Skin of body (tissue), 2 donors: ENCODE results near the gene PRTN3. TPM values are rescaled to one million over a fixed set of nuclear protein-coding genes. Genes with fewer than 3 reads are reported as not detected.
"Not testable (repeated sequence)": the region's sequence is repeated elsewhere in the genome, so short reads cannot be mapped to it uniquely, and the experiment has no call there.

Source experiments
- DNase-seq: peaks from one replicate; lab custom pipeline; 2025; lab: John Stamatoyannopoulos, UW
- total RNA-seq: library from RNA; depleted of rRNA; stranded (reverse); fragments of >200 nt; gene quantifications from one replicate; pipeline ENCODE4 v1.2.3, GENCODE V29; 2014

Gene PRTN3
- total RNA-seq, 1 donor from 2014 or later = 28.9 TPM

DNA sequence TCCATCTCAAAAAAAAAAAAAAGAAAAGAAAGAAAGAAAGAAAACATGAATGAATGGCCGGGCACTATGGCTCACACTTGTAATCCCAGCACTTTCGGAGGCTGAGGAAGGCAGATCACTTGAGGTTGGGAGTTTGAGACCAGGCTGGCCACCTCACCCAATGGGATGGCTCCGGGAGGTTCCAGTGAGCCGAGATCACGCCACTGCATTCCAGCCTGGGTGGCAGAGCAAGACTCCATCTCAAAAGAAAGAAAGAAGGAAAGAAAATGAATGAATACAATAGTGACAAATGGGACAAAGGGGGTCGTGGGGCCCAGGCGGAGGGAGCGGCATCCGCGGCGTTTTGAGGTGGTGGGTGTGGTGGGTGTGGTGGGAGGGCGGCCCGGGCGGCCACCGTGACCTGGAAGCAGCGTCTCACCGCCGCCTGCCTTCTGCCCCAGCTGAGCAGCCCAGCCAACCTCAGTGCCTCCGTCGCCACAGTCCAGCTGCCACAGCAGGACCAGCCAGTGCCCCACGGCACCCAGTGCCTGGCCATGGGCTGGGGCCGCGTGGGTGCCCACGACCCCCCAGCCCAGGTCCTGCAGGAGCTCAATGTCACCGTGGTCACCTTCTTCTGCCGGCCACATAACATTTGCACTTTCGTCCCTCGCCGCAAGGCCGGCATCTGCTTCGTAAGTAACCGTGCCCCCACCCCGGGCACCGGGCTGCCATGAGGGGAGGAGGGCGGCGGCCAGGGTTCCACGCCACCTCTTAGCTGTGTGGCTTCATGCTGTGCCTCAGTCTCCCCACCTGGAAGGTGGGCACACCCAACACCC, 5.1 kb downstream of the PRTN3 start:
- DNase-seq = no peak

DNA sequence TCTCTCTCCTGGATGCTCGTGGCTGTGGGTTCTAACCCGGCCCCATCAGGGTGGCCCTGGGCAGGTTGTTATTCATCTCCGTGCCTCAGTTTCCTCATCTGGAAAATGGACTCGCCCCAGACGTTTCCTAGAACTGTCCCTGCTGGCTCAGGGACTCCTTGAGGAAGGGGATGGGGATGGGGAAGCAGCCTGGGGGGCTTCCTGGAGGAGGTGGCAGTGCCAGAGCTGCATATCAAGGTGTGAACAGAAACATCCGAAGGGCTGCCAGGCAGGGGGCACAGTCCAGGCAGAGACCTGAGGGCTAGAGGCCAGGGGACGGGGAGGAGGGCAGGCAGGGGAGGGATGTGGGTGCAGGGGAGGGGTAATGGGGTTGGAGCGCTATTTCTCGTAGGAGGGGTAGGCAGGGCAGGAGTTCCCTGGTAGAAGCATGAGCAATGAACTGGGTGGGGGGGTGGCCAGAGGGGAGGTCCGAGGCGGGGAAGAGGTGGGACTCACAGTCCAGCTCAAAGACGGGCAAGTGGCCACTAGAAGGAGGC, 7.7 kb downstream of the PRTN3 start:
- DNase-seq = no peak

DNA sequence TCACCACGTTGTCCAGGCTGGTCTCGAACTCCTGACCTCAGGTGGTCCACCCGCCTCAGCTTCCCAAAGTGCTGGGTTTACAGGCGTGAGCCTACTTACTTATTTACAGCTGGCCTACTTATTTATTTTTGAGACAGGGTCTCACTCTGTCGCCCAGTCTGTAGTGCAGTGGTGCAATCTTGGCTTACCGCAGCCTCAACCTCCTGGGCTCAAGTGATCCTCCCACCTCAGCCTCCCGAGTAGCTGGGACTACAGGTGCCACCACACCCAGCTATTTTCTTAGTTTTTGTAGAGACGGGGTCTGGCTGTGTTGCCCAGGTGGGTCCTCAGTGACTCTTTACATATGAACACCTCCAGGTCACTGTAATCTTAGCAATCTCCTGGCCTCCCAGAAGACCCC, 8.4 kb downstream of the PRTN3 start:
- DNase-seq = not testable (repeated sequence)

DNA sequence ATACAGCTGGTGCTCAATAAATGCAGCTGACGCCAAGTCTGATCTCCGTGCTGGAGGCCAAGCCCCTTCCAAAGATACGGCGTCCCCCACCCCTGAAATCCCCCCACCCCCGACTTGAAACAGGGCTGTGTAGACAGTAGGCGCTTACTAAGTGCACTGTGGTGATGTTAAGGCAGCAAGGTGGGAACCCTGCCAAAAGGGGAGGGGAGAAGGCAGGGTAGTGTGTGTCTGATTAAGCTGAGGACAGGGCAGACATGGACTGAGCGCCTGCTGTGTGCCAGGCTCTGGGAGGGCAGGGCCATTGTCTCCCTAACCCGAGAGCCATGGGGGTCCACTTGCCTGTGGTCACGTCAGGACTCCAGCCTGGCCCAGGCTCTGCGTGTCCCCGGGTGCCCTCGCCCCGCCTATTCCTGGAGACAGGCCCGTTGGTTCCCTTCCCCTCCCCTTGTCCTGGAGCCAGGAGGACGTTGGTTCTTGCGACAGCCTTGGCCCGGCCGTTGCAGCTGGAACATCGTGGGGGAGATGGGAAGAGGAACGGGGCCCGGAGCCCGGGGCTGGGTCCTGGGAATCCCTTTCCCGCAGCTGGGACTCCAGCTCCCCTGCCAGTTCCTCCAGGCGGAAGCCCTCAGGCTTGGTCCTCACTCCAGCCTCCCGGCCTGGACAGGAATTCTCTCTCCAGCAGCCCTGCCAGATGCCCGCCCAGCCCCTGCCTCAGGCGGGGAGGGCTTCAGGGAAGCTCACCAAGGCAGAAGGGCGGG, 9.6 kb downstream of the PRTN3 start:
- DNase-seq = peak; percentile 69

DNA sequence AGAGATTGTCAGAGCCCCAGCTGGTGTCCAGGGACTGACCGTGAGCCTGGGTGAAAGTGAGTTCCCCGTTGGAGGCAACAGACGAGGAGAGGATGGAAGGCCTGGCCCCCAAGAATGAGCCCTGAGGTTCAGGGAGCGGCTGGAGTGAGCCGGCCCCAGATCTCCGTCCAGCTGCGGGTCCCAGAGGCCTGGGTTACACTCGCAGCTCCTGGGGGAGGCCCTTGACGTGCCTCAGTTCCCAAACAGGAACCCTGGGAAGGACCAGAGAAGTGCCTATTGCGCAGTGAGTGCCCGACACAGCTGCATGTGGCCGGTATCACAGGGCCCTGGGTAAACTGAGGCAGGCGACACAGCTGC, 10.2 kb downstream of the PRTN3 start:
- DNase-seq = no peak

DNA sequence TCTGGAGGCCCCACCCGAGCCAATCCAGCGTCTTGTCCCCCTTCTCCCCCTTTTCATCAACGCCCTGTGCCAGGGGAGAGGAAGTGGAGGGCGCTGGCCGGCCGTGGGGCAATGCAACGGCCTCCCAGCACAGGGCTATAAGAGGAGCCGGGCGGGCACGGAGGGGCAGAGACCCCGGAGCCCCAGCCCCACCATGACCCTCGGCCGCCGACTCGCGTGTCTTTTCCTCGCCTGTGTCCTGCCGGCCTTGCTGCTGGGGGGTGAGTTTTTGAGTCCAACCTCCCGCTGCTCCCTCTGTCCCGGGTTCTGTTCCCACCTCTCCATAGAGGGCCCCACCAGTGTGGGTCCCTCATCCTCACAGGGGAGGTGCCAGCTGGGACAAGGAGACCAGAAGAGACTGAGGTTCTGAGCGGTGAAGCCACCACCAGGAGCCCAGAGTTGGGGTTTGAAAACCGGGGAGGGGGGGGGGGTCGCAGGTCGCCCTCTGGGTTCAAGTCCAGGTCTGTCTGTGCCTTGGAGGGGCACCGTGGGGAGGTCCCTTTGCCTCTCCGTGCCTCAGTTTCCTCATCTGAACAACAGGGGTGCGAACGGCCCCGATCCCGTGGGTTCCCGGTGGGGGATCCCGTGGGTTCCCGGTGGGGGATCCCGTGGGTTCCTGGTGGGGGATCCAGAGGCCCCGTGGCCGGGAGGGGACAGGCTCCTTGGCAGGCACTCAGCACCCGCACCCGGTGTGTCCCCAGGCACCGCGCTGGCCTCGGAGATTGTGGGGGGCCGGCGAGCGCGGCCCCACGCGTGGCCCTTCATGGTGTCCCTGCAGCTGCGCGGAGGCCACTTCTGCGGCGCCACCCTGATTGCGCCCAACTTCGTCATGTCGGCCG, 11.6 kb downstream of the PRTN3 start, which contains the start of gene ELANE:
ELANE (plus strand) TSS at position 168 of the 878 bp plus-strand sequence; CDS start at position 194, 26 bp downstream.
- DNase-seq = no peak

DNA sequence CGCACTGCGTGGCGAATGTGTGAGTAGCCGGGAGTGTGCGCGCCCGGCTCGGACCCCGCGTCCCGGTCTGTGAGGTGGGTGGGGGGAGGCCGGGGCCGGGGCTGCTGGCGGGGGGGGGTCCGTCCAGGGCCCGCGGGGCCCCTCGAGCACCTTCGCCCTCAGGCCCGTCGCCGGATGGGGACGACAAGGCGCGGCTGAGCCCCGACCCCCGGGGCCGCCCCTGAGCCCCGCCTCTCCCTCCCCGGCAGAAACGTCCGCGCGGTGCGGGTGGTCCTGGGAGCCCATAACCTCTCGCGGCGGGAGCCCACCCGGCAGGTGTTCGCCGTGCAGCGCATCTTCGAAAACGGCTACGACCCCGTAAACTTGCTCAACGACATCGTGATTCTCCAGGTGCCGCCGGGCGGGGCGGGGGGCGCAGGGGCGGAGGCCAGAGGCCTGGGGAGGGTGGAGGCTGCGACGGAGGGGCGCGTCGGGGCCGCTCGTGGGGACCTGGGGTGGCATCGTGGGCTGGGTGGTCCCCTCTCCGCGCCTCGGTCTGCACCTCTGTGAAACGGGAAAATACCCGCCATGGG, 12.3 kb downstream of the PRTN3 start:
- DNase-seq = no peak

DNA sequence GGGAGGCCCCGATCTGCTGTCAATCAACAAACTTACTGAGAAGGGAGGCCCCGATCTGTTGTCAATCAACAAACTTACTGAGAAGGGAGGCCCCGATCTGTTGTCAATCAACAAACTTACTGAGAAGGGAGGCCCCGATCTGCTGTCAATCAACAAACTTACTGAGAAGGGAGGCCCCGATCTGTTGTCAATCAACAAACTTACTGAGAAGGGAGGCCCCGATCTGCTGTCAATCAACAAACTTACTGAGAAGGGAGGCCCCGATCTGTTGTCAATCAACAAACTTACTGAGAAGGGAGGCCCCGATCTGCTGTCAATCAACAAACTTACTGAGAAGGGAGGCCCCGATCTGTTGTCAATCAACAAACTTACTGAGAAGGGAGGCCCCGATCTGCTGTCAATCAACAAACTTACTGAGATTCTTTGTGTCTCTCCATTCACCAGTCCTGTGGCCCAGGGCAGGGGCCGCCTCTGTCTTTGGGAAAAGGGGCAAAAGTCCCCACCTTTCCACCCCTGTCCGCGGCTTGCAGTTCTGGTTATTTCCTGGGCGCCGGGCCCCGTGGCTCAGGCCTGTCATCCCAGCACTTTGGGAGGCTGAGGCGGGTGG, 12.9 kb downstream of the PRTN3 start:
- not testable (repeated sequence) for DNase-seq

DNA sequence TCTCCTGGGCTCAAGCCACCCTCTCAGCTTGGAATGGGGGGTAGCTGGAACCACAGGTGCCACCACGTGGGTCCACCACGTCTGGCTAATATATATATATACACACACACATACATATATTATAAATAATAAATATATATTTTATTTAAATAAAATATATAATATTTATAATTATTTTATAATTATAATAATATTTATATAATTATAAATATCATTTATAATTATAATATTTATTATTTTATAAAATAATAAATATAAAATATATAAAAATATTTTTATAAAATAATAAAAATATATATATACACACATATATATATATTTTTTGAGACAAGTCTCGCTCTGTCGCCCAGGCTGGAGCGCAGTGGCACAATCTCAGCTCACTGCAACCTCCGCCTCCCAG, 13.8 kb downstream of the PRTN3 start:
- DNase-seq = no peak

DNA sequence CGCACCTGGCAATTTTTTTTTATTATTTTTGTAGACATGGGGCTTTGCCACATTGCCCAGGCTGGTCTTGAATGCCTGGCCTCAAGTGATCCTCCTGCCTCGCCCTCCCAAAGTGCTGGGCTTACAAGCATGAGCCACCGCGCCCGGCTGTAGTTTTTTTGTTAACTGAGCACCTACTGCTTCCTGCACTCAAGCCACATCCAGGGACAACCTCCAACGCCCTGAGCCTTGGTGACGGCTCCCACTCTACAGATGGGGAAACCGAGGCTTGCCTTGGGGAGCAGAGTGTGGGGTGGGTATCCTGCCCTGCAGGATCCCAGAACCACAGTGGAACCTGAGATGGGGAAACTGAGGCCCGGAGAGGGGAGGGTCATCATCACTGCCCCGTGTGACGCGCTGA, 14.3 kb downstream of the PRTN3 start:
- no peak for DNase-seq

DNA sequence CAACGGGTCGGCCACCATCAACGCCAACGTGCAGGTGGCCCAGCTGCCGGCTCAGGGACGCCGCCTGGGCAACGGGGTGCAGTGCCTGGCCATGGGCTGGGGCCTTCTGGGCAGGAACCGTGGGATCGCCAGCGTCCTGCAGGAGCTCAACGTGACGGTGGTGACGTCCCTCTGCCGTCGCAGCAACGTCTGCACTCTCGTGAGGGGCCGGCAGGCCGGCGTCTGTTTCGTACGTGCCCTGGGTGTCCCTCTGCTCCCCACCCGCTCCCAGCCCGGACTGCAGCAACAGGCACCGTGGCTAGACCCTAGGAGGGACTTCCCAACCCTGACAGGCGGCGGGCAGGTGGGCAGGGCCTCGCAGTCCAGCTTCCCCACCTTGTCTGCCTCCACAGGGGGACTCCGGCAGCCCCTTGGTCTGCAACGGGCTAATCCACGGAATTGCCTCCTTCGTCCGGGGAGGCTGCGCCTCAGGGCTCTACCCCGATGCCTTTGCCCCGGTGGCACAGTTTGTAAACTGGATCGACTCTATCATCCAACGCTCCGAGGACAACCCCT, 14.8 kb downstream of the PRTN3 start:
- no peak for DNase-seq

DNA sequence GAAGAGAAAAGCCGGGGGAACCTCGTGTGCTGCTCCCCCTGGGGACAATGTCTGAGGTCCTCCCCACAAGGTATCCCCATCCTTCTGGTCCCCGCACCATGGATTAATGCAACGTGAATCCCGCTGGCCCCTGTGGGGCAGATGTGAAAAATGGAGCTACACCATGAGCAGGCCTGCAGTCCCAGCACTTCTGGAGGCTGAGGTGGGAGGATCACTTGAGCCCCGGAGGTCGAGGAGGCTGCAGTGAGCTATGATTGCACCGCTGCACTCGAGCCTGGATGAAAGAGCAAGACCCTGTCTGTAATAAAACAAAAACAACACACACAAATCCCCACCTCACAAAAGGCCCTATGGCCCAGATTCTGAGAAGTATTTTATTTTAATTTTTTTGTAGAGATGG, 17.5 kb downstream of the PRTN3 start:
- DNase-seq = no peak

DNA sequence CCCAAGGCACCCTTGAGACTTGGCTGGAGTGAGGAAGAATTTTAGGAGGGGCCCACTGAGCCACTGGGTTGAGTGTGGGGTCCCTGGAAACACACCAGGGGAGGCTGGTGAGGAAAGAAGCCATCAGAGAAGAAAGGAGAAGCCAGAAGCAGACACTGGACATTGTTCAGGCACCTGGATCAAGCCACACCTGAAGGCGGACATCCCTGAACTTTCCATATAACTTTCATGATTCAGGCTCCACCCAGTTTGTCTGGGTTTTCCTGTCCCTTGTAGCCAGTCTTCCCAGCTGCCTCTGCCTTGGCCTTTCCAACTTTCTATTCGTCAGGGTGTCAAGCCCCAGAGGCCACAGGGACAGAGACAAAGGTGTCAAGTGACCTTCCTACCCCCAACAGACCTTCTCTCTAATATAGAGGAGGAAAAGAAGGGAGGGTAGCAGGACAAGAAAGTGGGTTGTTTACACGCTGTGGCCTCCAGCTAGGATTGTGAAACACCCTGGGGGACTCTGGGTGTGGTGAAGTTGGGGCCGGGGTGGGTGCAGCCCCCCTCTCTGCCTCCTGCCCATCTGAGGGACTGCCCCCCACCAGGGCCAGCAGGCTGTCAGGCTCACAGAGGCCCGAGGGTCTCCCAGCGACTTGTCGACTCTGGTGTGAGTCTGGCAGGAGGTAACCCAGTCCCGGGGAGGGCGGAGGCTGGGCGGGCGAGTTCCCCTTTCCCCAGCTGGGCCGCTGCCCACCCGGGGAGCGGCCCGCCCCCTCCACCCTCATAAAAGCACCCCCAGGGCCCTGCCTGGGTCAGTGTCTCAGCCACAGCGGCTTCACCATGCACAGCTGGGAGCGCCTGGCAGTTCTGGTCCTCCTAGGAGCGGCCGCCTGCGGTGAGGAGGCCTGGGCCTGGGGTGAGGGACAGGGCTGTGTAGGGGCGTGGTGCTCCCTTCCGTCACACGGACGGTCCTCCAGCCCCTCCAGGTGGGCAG, 18.4 kb downstream of the PRTN3 start, which contains the start of gene CFD:
CFD (plus strand) TSS at position 797 of the 976 bp plus-strand sequence; CDS start at position 823, 26 bp downstream.
- no peak for DNase-seq

DNA sequence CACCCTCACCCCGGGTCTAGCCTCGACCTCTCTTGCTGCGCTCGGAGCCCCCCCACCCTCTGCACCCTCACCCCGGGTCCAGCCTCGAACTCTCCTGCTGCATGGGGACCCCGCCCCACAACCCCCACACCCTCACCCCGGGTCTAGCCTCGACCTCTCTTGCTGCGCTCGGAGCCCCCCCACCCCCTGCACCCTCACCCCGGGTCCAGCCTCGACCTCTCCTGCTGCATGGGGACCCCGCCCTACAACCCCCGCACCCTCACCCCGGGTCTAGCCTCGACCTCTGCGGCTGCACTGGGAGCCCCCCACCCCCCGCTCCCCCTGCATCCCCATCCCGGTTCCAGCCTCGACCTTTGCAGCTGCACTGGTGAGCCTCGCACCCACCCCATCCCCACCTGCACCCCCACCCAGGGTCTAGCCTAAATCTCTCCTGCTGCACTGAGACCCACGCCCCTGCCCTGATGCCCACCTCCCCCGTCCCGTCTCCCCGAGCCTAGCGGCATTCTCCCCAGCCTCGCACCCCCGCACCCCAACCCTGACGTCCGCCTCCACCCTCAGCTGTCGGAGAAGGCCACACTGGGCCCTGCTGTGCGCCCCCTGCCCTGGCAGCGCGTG, 20.4 kb downstream of the PRTN3 start:
- no peak for DNase-seq

DNA sequence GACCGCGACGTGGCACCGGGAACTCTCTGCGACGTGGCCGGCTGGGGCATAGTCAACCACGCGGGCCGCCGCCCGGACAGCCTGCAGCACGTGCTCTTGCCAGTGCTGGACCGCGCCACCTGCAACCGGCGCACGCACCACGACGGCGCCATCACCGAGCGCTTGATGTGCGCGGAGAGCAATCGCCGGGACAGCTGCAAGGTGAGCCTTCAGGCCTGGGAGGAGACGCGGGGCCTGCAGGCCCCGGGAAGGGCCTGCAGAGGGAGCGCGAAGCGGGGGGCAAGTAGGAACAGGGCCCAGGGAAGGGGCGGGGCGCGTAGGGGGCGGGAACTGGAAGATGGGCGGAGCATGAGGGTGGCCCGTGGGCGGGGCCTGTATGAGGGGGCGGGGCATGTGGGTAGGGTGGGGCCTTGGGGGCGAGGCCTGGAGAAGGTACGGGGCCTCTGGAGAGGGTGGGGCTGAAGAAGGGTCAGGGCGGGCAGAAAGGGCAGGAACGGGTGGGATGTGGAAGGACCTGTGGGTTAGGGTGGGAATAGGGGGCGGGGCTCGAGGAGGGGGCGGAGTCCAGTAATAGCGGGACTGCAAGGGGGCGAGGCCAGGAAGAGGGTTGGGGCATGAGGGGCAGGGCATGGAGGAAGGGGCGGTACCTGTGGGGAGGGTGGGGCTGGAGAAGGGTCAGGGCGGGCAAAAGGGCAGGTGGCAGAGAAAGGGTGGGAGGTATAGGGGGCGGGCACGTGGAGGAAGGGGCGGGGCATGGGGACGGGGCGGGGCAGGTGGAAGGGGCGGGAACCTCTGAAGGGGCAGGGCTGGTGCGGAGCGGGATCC, 21.2 kb downstream of the PRTN3 start:
- DNase-seq = no peak

DNA sequence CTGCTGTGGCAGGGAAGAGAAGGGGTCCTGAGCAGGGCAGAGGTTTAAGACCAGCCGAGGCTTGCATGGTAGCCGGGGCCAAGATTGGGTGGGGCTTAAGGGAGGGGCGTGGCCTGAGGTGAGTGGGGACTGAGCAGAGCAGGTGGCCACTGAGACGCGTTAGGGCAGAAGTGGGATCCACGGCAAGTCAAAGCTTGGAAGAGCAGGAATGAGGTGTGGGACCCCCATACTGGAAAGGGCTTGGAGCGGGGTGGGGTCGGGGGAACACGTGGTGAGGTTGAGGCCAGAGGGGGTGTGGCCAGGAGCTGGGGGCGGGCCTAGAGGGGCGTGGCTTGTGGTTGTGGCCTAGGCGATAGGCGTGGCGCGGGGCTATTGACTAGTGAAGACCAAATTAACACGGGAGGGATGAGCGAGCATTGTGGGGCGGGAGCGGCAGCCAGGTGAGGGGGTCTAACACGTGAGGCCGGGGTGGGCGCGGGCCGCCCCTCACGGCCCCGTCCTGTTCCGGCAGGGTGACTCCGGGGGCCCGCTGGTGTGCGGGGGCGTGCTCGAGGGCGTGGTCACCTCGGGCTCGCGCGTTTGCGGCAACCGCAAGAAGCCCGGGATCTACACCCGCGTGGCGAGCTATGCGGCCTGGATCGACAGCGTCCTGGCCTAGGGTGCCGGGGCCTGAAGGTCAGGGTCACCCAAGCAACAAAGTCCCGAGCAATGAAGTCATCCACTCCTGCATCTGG, 21.9 kb downstream of the PRTN3 start:
- no peak for DNase-seq

DNA sequence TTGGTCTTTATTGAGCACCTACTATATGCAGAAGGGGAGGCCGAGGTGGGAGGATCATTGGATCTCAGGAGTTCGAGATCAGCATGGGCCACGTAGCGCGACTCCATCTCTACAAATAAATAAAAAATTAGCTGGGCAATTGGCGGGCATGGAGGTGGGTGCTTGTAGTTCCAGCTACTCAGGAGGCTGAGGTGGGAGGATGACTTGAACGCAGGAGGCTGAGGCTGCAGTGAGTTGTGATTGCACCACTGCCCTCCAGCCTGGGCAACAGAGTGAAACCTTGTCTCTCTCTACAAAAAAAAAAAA, 22.5 kb downstream of the PRTN3 start:
- DNase-seq = no peak
